Sigmoid colon (tissue), 7 donors: Measurements from ENCODE around the gene PPARA. TPM values are rescaled to one million over a fixed set of nuclear protein-coding genes. Genes with fewer than 3 reads are reported as not detected.

Experiments
- DNase-seq: peaks from one replicate; pipeline ENCODE4 v3.0.0-alpha.2; 2019
- H3K27ac ChIP-seq, 4 donors: fragments of 200-600 bp; sonication (generic); one replicate each; pipeline ENCODE4 v1.5.1; 2016 to 2019; ENCODE audit warnings: mild to moderate bottlenecking in 1 of 4
- H3K27me3 ChIP-seq, 3 donors: fragments of 200-600 bp; sonication (generic); one replicate each; pipeline ENCODE4 v1.5.1; 2019; ENCODE audit warnings: mild to moderate bottlenecking in 1 of 3
- H3K36me3 ChIP-seq, 4 donors: fragments of 200-600 bp; sonication (generic); one replicate each; pipeline ENCODE4 v1.5.1; 2016 to 2019
- H3K4me1 ChIP-seq, 4 donors: fragments of 200-600 bp; sonication (generic); one replicate each; pipeline ENCODE4 v1.5.1; 2017 to 2019
- H3K4me3 ChIP-seq, 4 donors: fragments of 200-600 bp; sonication (generic); one replicate each; pipeline ENCODE4 v1.5.1; 2017 to 2019; ENCODE audit warnings: mild to moderate bottlenecking in 2 of 4, moderate library complexity in 1 of 4
- H3K9me3 ChIP-seq, 4 donors: fragments of 200-600 bp in 3 of 4; sonication (generic) in 3 of 4; one replicate each; pipeline versions ENCODE4 v1.5.1 to v1.6.1; 2013 to 2019
- CTCF ChIP-seq, 4 experiments: fragments of 450-650 bp in 3 of 4; fragments of 200-600 bp in 1 of 4; IDR thresholded peaks; one replicate each; pipeline ENCODE4 v1.5.1; 2016 to 2019; ENCODE audit warnings: antibody characterized with exemption in 4 of 4, mild to moderate bottlenecking in 3 of 4, moderate library complexity in 2 of 4
- EP300 ChIP-seq, 4 donors: sonication (generic); formaldehyde crosslinking; IDR thresholded peaks; one replicate each; pipeline ENCODE4 v1.6.1; 2017; ENCODE audit warnings: antibody characterized with exemption in 4 of 4
- POLR2A ChIP-seq, 2 donors: fragments of 450-650 bp; IDR thresholded peaks; one replicate each; pipeline ENCODE4 v1.6.1; 2016; ENCODE audit warnings: antibody characterized with exemption in 2 of 2, mild to moderate bottlenecking in 2 of 2, moderate library complexity in 2 of 2
- POLR2AphosphoS5 ChIP-seq, 4 donors: sonication (generic); formaldehyde crosslinking; IDR thresholded peaks; one replicate each; pipeline ENCODE4 v1.6.1; 2017; ENCODE audit warnings: antibody characterized with exemption in 4 of 4
- WGBS, 2 donors: extraction: QIAGEN DNeasy Blood & Tissue Kit; methylation state at CpG; one replicate each; pipeline ENCODE4 v1.1.7; 2013; 5-methylcytosine and 5-hydroxymethylcytosine counted together
- intact Hi-C: fragments of 100-400 bp; cut with DNase I; formaldehyde crosslinking; loops from one replicate; pipeline ENCODE4 v1.15.1; 2023
- polyA plus RNA-seq, 3 donors: library from polyadenylated mRNA; stranded (reverse); fragments of 200-250 nt; gene quantifications; one replicate each; pipeline ENCODE4 v1.2.3, GENCODE V29; 2013
- total RNA-seq, 4 donors: library from RNA; depleted of rRNA; stranded (reverse); fragments of >200 nt; gene quantifications; one replicate each; pipeline ENCODE4 v1.1.0, GENCODE V29; 2016
- donor health status: healthy with polysubstance abuse.
- donor health status: Bipolar disorder and iron deficiency.
- donor health status: healthy.

PPARA gene
- total and polyA plus RNA-seq, 7 donors = 7.8 to 22.7 (median 20.1) TPM

GRCh38 chr22:46148816-46149511 is 1.4 kb upstream of the PPARA start:
- Histone ChIP-seq H3K27me3 (no peaks in the 10 kb centered on the region), H3K4me1 (peaks cover 0 to 27% (median 20%) of the 10 kb centered on the region in 4 donors), H3K27ac (peak overlapping the region; percentile 86 to 95 (median 92)), H3K9me3 (no peaks in the 10 kb centered on the region), H3K36me3 (peaks cover 0 to 8% (median 0%) of the 10 kb centered on the region in 4 donors), H3K4me3 (peak overlapping the region; percentile 59 to 97 (median 84))
- TF ChIP-seq CTCF (IDR thresholded peaks at IDR 0.05) (no peak), POLR2AphosphoS5 (IDR thresholded peaks at IDR 0.05) (no peak), EP300 (IDR thresholded peaks at IDR 0.05) (no peak), POLR2A (IDR thresholded peaks at IDR 0.05) (no peak)
- WGBS, 2 donors = 21 to 24% methylated on average over 12 of the region's 12 CpGs
- no peak for DNase-seq
- intact Hi-C loops = loop anchor here (2.0 kb wide), 1 partner anchor 122 kb away; no protein-coding TSS in a partner anchor

DNA sequence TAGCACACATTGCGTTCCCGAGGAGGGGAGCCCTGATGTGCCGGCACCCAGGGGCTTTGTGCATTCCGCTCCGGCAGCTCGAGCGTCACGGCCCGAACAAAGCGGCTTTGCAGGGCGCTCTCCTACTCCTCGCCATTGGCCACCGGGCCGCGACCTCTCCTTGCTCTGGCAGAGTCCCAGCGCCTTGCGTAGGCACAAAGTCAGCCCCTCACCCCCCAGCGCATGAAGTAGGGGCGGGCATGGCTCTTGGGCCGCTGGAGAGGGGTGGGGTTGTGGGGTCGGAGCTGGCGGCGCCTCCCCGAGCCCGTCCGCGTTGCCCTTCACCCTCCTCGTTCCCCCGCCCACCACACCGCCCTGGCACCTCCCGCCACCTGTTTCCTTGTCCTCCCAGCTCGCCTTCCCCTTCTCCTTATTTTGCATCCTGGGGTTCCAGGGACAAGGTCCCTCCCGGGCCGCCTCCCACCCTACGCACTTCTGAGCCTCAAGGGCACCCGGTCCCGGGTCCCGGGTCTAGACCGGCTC is 753 bp upstream of the PPARA start:
- peaks cover 0 to 27% (median 20%) of the 10 kb centered on the region in 4 donors for H3K4me1 ChIP-seq
- H3K36me3 ChIP-seq = peaks cover 0 to 12% (median 0%) of the 10 kb centered on the region in 4 donors
- H3K27me3 ChIP-seq = no peaks in the 10 kb centered on the region
- TF ChIP-seq POLR2AphosphoS5 (IDR thresholded peaks at IDR 0.05) = peak in 1 of 4 donors; percentile 22
- no peak for TF ChIP-seq CTCF (IDR thresholded peaks at IDR 0.05)
- TF ChIP-seq EP300 (IDR thresholded peaks at IDR 0.05) = peak in 1 of 4 donors; percentile 21
- no peak for TF ChIP-seq POLR2A (IDR thresholded peaks at IDR 0.05)
- 0 to 1% methylated on average over 39 of the region's 39 CpGs for WGBS, 2 donors
- H3K9me3 ChIP-seq = no peaks in the 10 kb centered on the region
- intact Hi-C loops = loop anchor here (2.0 to 5.0 kb wide), 3 partner anchors 98 to 148 kb away; partner anchors contain the start of gene GTSE1
- H3K4me3 ChIP-seq = peak overlapping the region; percentile 59 to 97 (median 84)
- DNase-seq = peak; percentile 84
- peak overlapping the region; percentile 86 to 95 (median 92) for H3K27ac ChIP-seq

DNA sequence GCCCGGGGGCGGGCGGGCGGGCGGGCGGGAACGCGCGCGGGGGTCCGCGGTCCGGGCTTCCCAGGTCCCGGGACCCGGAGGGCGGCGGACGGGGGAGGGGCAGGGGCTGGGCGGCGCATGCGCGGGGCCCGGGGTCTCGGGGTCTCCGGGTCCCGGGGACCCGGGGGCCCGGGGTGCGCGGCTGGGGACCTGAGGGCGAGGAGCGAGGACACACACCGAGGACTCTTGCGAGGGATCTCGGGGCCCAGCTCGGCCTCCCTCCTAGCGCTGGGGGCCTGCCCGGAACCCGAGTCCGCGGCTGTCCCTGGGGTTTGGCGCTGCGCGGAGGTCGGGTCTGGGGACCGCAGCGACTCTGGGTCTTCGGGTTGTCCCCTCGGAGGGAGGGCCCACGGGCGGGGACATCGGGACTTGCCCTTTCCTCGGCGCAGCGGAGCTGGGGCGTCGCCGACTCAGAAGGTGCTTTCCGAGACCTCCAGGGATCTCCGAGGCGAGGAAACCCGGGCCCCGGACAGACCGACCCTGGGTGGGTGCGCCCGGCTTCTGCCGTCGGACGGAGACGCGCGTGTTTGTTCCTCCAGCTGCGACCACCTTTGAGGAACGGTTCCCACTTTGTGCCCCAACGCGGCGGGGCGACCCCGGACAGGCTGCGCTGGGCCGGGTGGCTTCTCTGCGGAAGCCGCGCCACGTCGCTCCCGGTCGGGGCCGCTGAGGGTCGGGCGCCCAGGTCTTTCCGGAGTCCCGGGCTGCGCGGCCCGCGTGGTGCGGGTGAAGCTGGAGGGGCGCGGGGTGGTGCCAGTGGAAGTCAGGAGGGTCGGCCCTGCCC is 540 bp downstream of the PPARA start:
- Histone ChIP-seq H3K4me1 (peaks cover 0 to 27% (median 20%) of the 10 kb centered on the region in 4 donors), H3K36me3 (peaks cover 0 to 12% (median 0%) of the 10 kb centered on the region in 4 donors), H3K4me3 (peak overlapping the region; percentile 72 to 97 (median 89)), H3K27me3 (no peaks in the 10 kb centered on the region), H3K9me3 (no peaks in the 10 kb centered on the region), H3K27ac (peak overlapping the region; percentile 82 to 83 (median 82))
- TF ChIP-seq EP300 (IDR thresholded peaks at IDR 0.05) (no peak), POLR2A (IDR thresholded peaks at IDR 0.05) (no peak), POLR2AphosphoS5 (IDR thresholded peaks at IDR 0.05) (no peak), CTCF (IDR thresholded peaks at IDR 0.05) (no peak)
- intact Hi-C loops = loop anchor here (5.0 kb wide), 2 partner anchors 96 to 146 kb away; partner anchors contain the start of gene GTSE1
- 0 to 1% methylated on average over 101 of the region's 101 CpGs for WGBS, 2 donors
- peak; percentile 76 for DNase-seq

- DNase-seq = no peak
- H3K36me3 ChIP-seq = peaks cover 0 to 12% (median 0%) of the 10 kb centered on the region in 4 donors
- no peak overlapping the region for H3K4me3 ChIP-seq
- H3K9me3 ChIP-seq = no peaks in the 10 kb centered on the region
- WGBS, 2 donors = 63 to 88% methylated on average over 3 of the region's 3 CpGs
- H3K4me1 ChIP-seq = peaks cover 0 to 27% (median 20%) of the 10 kb centered on the region in 4 donors
- TF ChIP-seq POLR2A (IDR thresholded peaks at IDR 0.05) (no peak), EP300 (IDR thresholded peaks at IDR 0.05) (no peak), POLR2AphosphoS5 (IDR thresholded peaks at IDR 0.05) (no peak), CTCF (IDR thresholded peaks at IDR 0.05) (no peak)
- H3K27ac ChIP-seq = no peak overlapping the region
- intact Hi-C loops = loop anchor here (5.0 kb wide), 2 partner anchors 93 to 143 kb away; partner anchors contain the start of gene GTSE1
- H3K27me3 ChIP-seq = no peaks in the 10 kb centered on the region
Observed at GRCh38 chr22:46153930-46154329, 3.6 kb downstream of the PPARA start.
